SK-N-SH (cell line): ENCODE results near the gene CNTNAP2. TPM values are rescaled to one million over a fixed set of nuclear protein-coding genes. Genes with fewer than 3 reads are reported as not detected.
"Not testable (repeated sequence)": the region's sequence is repeated elsewhere in the genome, so short reads cannot be mapped to it uniquely, and the experiment has no call there.

Experiments
- CTCF ChIA-PET: fragments of 300-600, 350-600 bp; formaldehyde crosslinking; extraction: SDS; loops from one replicate; lab custom pipeline; 2021; lab: Yijun Ruan, JAX
- POLR2A ChIA-PET: fragments of 350-600 bp; sonication (Branson Sonifier 250); formaldehyde crosslinking; extraction: SDS; loops from one replicate; lab custom pipeline; 2020; ENCODE audit warnings: antibody characterized with exemption, inconsistent platforms; lab: Yijun Ruan, JAX
- DNase-seq: peaks from one replicate; pipeline ENCODE4 v3.0.0; 2012
- H2AFZ ChIP-seq: fragments of 200-600 bp; sonication (generic); 2 replicates; pipeline ENCODE4 v1.8.1; 2016; ENCODE audit warnings: antibody characterized with exemption, mild to moderate bottlenecking, low read depth
- H3F3A ChIP-seq: fragments of 200-600 bp; sonication (generic); replicated peaks from 2 replicates; pipeline ENCODE3; 2016; ENCODE audit warnings: antibody characterized with exemption, mild to moderate bottlenecking; ENCODE audit not compliant: insufficient read depth
- H3K27ac ChIP-seq, 2 experiments: fragments of 200-500 bp in 1 of 2; fragments of 200-600 bp in 1 of 2; sonication (Bioruptor generic) in 1 of 2; sonication (generic), shearing (Covaris generic) in 1 of 2; 2 replicates each; pipeline versions ENCODE4 v1.5.1 to v1.6.1; 2014 to 2016; ENCODE audit warnings: low read depth in 2 of 2, inconsistent platforms in 1 of 2, low read length in 1 of 2, mild to moderate bottlenecking in 1 of 2, mixed read lengths in 1 of 2
- H3K27me3 ChIP-seq: fragments of 200-600 bp; sonication (generic), shearing (Covaris generic); 2 replicates; pipeline ENCODE4 v1.6.1; 2016; ENCODE audit warnings: mixed run types; ENCODE audit not compliant: insufficient read depth
- H3K36me3 ChIP-seq, 2 experiments: fragments of 200-500 bp in 1 of 2; fragments of 200-600 bp in 1 of 2; sonication (Bioruptor generic) in 1 of 2; sonication (generic) in 1 of 2; replicated peaks in 1 of 2; 2 replicates each; pipeline versions ENCODE3 to v1.5.1; 2014 to 2016; ENCODE audit warnings: low read length in 1 of 2, mild to moderate bottlenecking in 1 of 2; ENCODE audit not compliant: insufficient read depth in 2 of 2, control insufficient read depth in 1 of 2
- H3K4me1 ChIP-seq, 2 experiments: fragments of 200-500 bp in 1 of 2; fragments of 200-600 bp in 1 of 2; sonication (Bioruptor generic) in 1 of 2; sonication (generic), shearing (Covaris generic) in 1 of 2; 2 replicates each; pipeline versions ENCODE4 v1.5.1 to v1.6.1; 2014 to 2016; ENCODE audit warnings: low read depth in 1 of 2, low read length in 1 of 2, mixed run types in 1 of 2; ENCODE audit not compliant: insufficient read depth in 2 of 2, control insufficient read depth in 1 of 2
- H3K4me2 ChIP-seq: fragments of 200-600 bp; sonication (generic), shearing (Covaris generic); 2 replicates; pipeline ENCODE4 v1.6.1; 2017; ENCODE audit warnings: mixed run types
- H3K4me3 ChIP-seq, 2 experiments: fragments of 200-500 bp in 1 of 2; fragments of 200-600 bp in 1 of 2; sonication (Bioruptor generic) in 1 of 2; sonication (generic), shearing (Covaris generic) in 1 of 2; 2 replicates each; pipeline versions ENCODE4 v1.5.1 to v1.8.1; 2014 to 2016; ENCODE audit warnings: low read depth in 2 of 2, inconsistent platforms in 1 of 2, low read length in 1 of 2, mild to moderate bottlenecking in 1 of 2, mixed read lengths in 1 of 2, moderate library complexity in 1 of 2
- H3K79me2 ChIP-seq: fragments of 200-600 bp; sonication (generic); 2 replicates; pipeline ENCODE4 v1.8.1; 2017; ENCODE audit warnings: mild to moderate bottlenecking; ENCODE audit not compliant: insufficient read depth
- H3K9ac ChIP-seq: fragments of 200-600 bp; sonication (generic); 2 replicates; pipeline ENCODE4 v1.6.1; 2017; ENCODE audit warnings: mixed run types
- H3K9me2 ChIP-seq: fragments of 200-600 bp; sonication (generic); 2 replicates; pipeline ENCODE4 v1.6.1; 2017; ENCODE audit warnings: mixed run types
- H3K9me3 ChIP-seq: fragments of 200-600 bp; sonication (generic); 2 replicates; pipeline ENCODE4 v1.6.1; 2017; ENCODE audit warnings: mixed run types, mild to moderate bottlenecking, moderate library complexity
- H4K20me1 ChIP-seq: fragments of 200-600 bp; sonication (generic); 2 replicates; pipeline ENCODE4 v1.6.1; 2017; ENCODE audit warnings: mild to moderate bottlenecking, mixed run types; ENCODE audit not compliant: insufficient read depth
- CHD2 ChIP-seq: fragments of 150-350 bp; IDR thresholded peaks from 2 replicates; pipeline ENCODE4 v1.6.1; 2018; ENCODE audit warnings: low read length; ENCODE audit not compliant: partially characterized antibody
- ELF1 ChIP-seq: IDR thresholded peaks from 2 replicates; pipeline ENCODE4 v1.4.0; 2012
- FOSL2 ChIP-seq: IDR thresholded peaks from 2 replicates; pipeline ENCODE4 v1.4.0; 2012; ENCODE audit warnings: low read depth, mild to moderate bottlenecking, moderate library complexity, borderline replicate concordance
- FOXM1 ChIP-seq: IDR thresholded peaks from 2 replicates; pipeline ENCODE4 v1.4.0; 2012; ENCODE audit warnings: low read depth, mild to moderate bottlenecking
- GATA2 ChIP-seq: sonication (generic); formaldehyde crosslinking; IDR thresholded peaks from 2 replicates; pipeline ENCODE4 v1.5.0; 2020; ENCODE audit warnings: mild to moderate bottlenecking, missing genetic modification reagents
- JUND ChIP-seq: IDR thresholded peaks from 2 replicates; pipeline ENCODE4 v1.4.0; 2012
- NFIC ChIP-seq: IDR thresholded peaks from 2 replicates; pipeline ENCODE4 v1.4.0; 2012; ENCODE audit warnings: borderline replicate concordance
- NRF1 ChIP-seq: IDR thresholded peaks from 2 replicates; pipeline ENCODE4 v1.6.1; 2012; ENCODE audit warnings: low read depth, mild to moderate bottlenecking, low read length
- RAD21 ChIP-seq: IDR thresholded peaks from 2 replicates; pipeline ENCODE4 v1.6.1; 2012; ENCODE audit warnings: mild to moderate bottlenecking, low read length
- RCOR1 ChIP-seq: fragments of 150-350 bp; IDR thresholded peaks from 2 replicates; pipeline ENCODE4 v1.6.1; 2017; ENCODE audit warnings: antibody characterized with exemption, low read length
- RFX5 ChIP-seq: IDR thresholded peaks from 2 replicates; pipeline ENCODE4 v1.6.1; 2012; ENCODE audit warnings: mild to moderate bottlenecking, improper control_type of control experiment, low read length
- RXRA ChIP-seq: IDR thresholded peaks from 2 replicates; pipeline ENCODE4 v1.4.0; 2012; ENCODE audit warnings: low read depth, mild to moderate bottlenecking, borderline replicate concordance
- SMC3 ChIP-seq: IDR thresholded peaks from 2 replicates; pipeline ENCODE4 v1.6.1; 2012; ENCODE audit warnings: low read depth, low read length, improper control_type of control experiment
- TAF1 ChIP-seq: IDR thresholded peaks from 2 replicates; pipeline ENCODE4 v1.6.1; 2012; ENCODE audit warnings: low read depth, mild to moderate bottlenecking, low read length, moderate library complexity, borderline replicate concordance
- TCF12 ChIP-seq: IDR thresholded peaks from 2 replicates; pipeline ENCODE4 v1.4.0; 2012
- TEAD4 ChIP-seq: IDR thresholded peaks from 2 replicates; pipeline ENCODE4 v1.4.0; 2012; ENCODE audit warnings: mild to moderate bottlenecking, borderline replicate concordance; ENCODE audit not compliant: insufficient read depth
- WGBS: methylation state at CpG from one replicate; pipeline ENCODE4 v1.1.6; 2017; ENCODE audit warnings: low lambda C conversion rate; 5-methylcytosine and 5-hydroxymethylcytosine counted together
- polyA plus RNA-seq, 3 experiments: library from polyadenylated mRNA; depleted of rRNA; stranded (reverse); fragments of >200 nt; gene quantifications; 2 replicates each; pipeline ENCODE4 v1.2.3, GENCODE V29; 2012
- TF ChIP-seq, protein P1 (sequence below): fragments of 150-350 bp; IDR thresholded peaks from 2 replicates; pipeline ENCODE4 v1.6.1; 2017; ENCODE audit warnings: antibody characterized with exemption, low read length, low read depth, borderline replicate concordance
- TF ChIP-seq, protein P2 (sequence below): IDR thresholded peaks from 2 replicates; pipeline ENCODE4 v1.4.0; 2012; ENCODE audit warnings: low read depth, borderline replicate concordance
- TF ChIP-seq, protein P3 (sequence below): IDR thresholded peaks from 2 replicates; pipeline ENCODE4 v1.4.0; 2012; ENCODE audit warnings: low read depth
- TF ChIP-seq, protein P4 (sequence below): IDR thresholded peaks from 2 replicates; pipeline ENCODE4 v1.4.0; 2012; ENCODE audit warnings: low read depth, borderline replicate concordance
- TF ChIP-seq, protein P5 (sequence below): fragments of 150-350 bp; IDR thresholded peaks from 2 replicates; pipeline ENCODE4 v1.6.1; 2016; ENCODE audit warnings: mild to moderate bottlenecking, low read depth, low read length

Gene CNTNAP2
- polyA plus RNA-seq, 1 of the 3 experiments (the other 2 are of a cell fraction), result 3.4 TPM

DNA sequence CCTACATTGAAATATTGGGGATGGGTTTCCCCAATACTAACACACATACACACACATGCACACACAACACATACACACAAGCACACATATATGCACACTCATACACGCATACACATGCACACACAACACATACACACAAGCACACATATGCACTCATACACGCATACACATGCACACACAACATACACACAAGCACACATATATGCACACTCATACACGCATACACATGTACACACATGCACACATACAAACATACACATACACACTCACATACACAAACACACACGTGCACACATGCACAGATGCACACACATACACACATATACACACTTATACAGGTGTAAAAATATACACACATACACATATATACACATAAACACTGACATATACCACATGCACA is 2346.6 kb downstream of the CNTNAP2 start:
- Histone ChIP-seq H3K79me2 (no peaks in the 10 kb centered on the region), H3K9me2 (no peaks in the 10 kb centered on the region), H3F3A (no peaks in the 10 kb centered on the region), H3K27me3 (no peaks in the 10 kb centered on the region), H2AFZ (no peak overlapping the region), H3K4me2 (no peak overlapping the region), H3K9me3 (no peaks in the 10 kb centered on the region), H3K27ac (no peak overlapping the region)
- POLR2A ChIA-PET, result no interaction called here
- WGBS, result 81% methylated on average over 4 of the region's 4 CpGs
- TF ChIP-seq, protein P1, sequence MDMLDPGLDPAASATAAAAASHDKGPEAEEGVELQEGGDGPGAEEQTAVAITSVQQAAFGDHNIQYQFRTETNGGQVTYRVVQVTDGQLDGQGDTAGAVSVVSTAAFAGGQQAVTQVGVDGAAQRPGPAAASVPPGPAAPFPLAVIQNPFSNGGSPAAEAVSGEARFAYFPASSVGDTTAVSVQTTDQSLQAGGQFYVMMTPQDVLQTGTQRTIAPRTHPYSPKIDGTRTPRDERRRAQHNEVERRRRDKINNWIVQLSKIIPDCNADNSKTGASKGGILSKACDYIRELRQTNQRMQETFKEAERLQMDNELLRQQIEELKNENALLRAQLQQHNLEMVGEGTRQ, result no peak
- TF ChIP-seq TCF12 (no peak), ELF1 (no peak), RAD21 (no peak), GATA2 (no peak), JUND (no peak), RFX5 (no peak), TEAD4 (no peak), RXRA (no peak), FOXM1 (no peak), NRF1 (no peak), FOSL2 (no peak)
- TF ChIP-seq, protein P2, sequence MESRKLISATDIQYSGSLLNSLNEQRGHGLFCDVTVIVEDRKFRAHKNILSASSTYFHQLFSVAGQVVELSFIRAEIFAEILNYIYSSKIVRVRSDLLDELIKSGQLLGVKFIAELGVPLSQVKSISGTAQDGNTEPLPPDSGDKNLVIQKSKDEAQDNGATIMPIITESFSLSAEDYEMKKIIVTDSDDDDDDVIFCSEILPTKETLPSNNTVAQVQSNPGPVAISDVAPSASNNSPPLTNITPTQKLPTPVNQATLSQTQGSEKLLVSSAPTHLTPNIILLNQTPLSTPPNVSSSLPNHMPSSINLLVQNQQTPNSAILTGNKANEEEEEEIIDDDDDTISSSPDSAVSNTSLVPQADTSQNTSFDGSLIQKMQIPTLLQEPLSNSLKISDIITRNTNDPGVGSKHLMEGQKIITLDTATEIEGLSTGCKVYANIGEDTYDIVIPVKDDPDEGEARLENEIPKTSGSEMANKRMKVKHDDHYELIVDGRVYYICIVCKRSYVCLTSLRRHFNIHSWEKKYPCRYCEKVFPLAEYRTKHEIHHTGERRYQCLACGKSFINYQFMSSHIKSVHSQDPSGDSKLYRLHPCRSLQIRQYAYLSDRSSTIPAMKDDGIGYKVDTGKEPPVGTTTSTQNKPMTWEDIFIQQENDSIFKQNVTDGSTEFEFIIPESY, result no peak
- TF ChIP-seq, protein P3, sequence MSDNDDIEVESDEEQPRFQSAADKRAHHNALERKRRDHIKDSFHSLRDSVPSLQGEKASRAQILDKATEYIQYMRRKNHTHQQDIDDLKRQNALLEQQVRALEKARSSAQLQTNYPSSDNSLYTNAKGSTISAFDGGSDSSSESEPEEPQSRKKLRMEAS, result no peak
- TF ChIP-seq, protein P4, sequence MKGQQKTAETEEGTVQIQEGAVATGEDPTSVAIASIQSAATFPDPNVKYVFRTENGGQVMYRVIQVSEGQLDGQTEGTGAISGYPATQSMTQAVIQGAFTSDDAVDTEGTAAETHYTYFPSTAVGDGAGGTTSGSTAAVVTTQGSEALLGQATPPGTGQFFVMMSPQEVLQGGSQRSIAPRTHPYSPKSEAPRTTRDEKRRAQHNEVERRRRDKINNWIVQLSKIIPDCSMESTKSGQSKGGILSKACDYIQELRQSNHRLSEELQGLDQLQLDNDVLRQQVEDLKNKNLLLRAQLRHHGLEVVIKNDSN, result no peak
- TF ChIP-seq, all 33 proteins: peak for 0
- Histone ChIP-seq H3K9ac (no peak overlapping the region), H3K4me1 (no peaks in the 10 kb centered on the region), H3K4me3 (no peak overlapping the region), H3K36me3 (no peaks in the 10 kb centered on the region), H4K20me1 (no peaks in the 10 kb centered on the region)
- no peak for DNase-seq
- CTCF ChIA-PET, result no interaction called here

DNA sequence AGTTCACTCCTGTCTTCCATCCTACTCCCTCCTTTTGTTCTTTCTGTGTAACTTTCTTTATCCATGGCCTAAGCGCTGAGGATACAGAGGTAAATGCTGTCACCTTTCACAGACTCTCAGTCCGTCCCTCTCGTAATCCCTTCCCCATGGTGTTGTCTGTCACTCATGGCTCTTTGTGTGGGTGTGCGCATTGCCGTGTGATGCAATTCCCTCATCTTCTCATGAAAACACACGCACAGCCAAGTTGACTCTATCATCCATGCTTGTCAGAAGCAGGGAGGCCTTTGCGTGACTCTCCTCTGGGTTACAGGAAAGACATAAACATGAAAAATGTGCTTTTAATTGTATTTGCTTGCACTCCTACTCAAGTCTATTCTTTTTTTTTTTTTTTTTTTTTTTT is 2348.3 kb downstream of the CNTNAP2 start:
- Histone ChIP-seq H3K9me2 (no peaks in the 10 kb centered on the region), H3K9me3 (no peaks in the 10 kb centered on the region), H3K27ac (no peak overlapping the region), H3F3A (no peaks in the 10 kb centered on the region), H3K27me3 (no peaks in the 10 kb centered on the region), H3K9ac (no peak overlapping the region), H3K4me3 (no peak overlapping the region), H3K4me2 (no peak overlapping the region), H4K20me1 (no peaks in the 10 kb centered on the region), H3K79me2 (no peaks in the 10 kb centered on the region), H3K4me1 (no peaks in the 10 kb centered on the region), H2AFZ (no peak overlapping the region), H3K36me3 (no peaks in the 10 kb centered on the region)
- no peak for DNase-seq
- POLR2A ChIA-PET, result no interaction called here
- TF ChIP-seq FOXM1, result no peak
- no peak for TF ChIP-seq NFIC
- no peak for TF ChIP-seq TAF1
- TF ChIP-seq SMC3, result no peak
- no peak for TF ChIP-seq TCF12
- TF ChIP-seq RCOR1, result no peak
- TF ChIP-seq TEAD4, result no peak
- TF ChIP-seq ELF1, result no peak
- no peak for TF ChIP-seq GATA2
- TF ChIP-seq CHD2, result no peak
- TF ChIP-seq, protein P5, sequence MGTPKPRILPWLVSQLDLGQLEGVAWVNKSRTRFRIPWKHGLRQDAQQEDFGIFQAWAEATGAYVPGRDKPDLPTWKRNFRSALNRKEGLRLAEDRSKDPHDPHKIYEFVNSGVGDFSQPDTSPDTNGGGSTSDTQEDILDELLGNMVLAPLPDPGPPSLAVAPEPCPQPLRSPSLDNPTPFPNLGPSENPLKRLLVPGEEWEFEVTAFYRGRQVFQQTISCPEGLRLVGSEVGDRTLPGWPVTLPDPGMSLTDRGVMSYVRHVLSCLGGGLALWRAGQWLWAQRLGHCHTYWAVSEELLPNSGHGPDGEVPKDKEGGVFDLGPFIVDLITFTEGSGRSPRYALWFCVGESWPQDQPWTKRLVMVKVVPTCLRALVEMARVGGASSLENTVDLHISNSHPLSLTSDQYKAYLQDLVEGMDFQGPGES, result no peak
- no peak for TF ChIP-seq RAD21
- 87% methylated on average over 7 of the region's 7 CpGs for WGBS
- CTCF ChIA-PET, result interaction anchor here (1.2 kb wide), 1 partner anchor 16 kb away, joined by 5 read pairs; no protein-coding TSS in a partner anchor

DNA sequence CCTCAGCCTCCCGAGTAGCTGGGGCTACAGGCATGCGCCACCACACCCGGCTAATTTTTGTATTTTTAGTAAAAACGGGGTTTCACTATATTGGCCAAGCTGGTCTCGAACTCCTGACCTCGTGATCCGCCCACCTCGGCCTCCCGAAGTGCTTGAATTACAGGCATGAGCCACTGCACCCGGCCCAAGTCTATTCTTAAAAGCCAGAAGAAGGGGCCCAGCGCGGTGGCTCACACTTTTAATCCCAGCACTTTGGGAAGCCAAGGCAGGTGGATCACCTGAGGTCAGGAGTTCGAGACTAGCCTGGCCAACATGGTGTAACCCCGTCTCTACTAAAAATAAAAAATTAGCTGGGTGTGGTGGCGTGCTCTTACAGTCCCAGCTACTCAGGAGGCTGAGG is 2348.8 kb downstream of the CNTNAP2 start:
- H3K27ac ChIP-seq, POLR2A ChIA-PET, H3K9ac ChIP-seq, H3K79me2 ChIP-seq, H3K9me2 ChIP-seq, H2AFZ ChIP-seq, H4K20me1 ChIP-seq, H3K27me3 ChIP-seq, H3K4me2 ChIP-seq, H3K4me1 ChIP-seq, H3K4me3 ChIP-seq, H3F3A ChIP-seq, H3K9me3 ChIP-seq, H3K36me3 ChIP-seq, DNase-seq: not testable (repeated sequence)
- CTCF ChIA-PET, result interaction anchor here (1.0 to 1.5 kb wide), 2 partner anchors 10 to 14 kb away, joined by 3 read pairs; no protein-coding TSS in a partner anchor
- 79% methylated on average over 15 of the region's 15 CpGs for WGBS
